HepG2 (cell line): Measurements from ENCODE around the gene EIF5A. TPM values are rescaled to one million over a fixed set of nuclear protein-coding genes. Genes with fewer than 3 reads are reported as not detected.

Experiments
- AGO2 ChIP-seq: fragments of 200-400 bp; formaldehyde crosslinking; optimal IDR thresholded peaks from 2 replicates; pipeline ENCODE3; 2017; ENCODE audit warnings: mild to moderate bottlenecking, low read depth, low read length, moderate library complexity
- CCDC6 ChIP-seq: sonication (generic); formaldehyde crosslinking; IDR thresholded peaks from 2 replicates; pipeline ENCODE4 v1.8.1; 2022; ENCODE audit warnings: mild to moderate bottlenecking, missing genetic modification reagents, moderate library complexity
- HHEX ChIP-seq: IDR thresholded peaks from 2 replicates; pipeline ENCODE4 v1.6.1; 2016; ENCODE audit warnings: control low read depth
- HMG20A ChIP-seq: IDR thresholded peaks from 2 replicates; pipeline ENCODE4 v1.6.1; 2016; ENCODE audit warnings: borderline replicate concordance
- KLF15 ChIP-seq: sonication (generic); formaldehyde crosslinking; IDR thresholded peaks from 2 replicates; pipeline ENCODE4 v1.8.1; 2023; ENCODE audit warnings: borderline replicate concordance, mild to moderate bottlenecking, inconsistent platforms, missing genetic modification reagents, mixed read lengths
- MBD4 ChIP-seq: IDR thresholded peaks from 2 replicates; pipeline ENCODE4 v1.6.1; 2012; ENCODE audit warnings: low read length, inconsistent platforms, borderline replicate concordance
- MYC ChIP-seq: sonication (generic); formaldehyde crosslinking; IDR thresholded peaks from 2 replicates; pipeline ENCODE4 v1.9.0; 2021; ENCODE audit warnings: missing genetic modification reagents, borderline replicate concordance
- NFATC3 ChIP-seq: sonication (generic); formaldehyde crosslinking; IDR thresholded peaks from 2 replicates; pipeline ENCODE4 v1.5.1; 2020; ENCODE audit warnings: mild to moderate bottlenecking, missing genetic modification reagents
- NR3C1 ChIP-seq: sonication (generic); formaldehyde crosslinking; IDR thresholded peaks from 2 replicates; pipeline ENCODE4 v1.4.0; 2020; ENCODE audit warnings: missing genetic modification reagents
- ONECUT2 ChIP-seq: sonication (generic); formaldehyde crosslinking; IDR thresholded peaks from 2 replicates; pipeline ENCODE4 v1.4.0; 2020; ENCODE audit warnings: missing genetic modification reagents
- PCBP1 ChIP-seq: fragments of 200-400 bp; formaldehyde crosslinking; IDR thresholded peaks from 2 replicates; pipeline ENCODE4 v1.6.1; 2017; ENCODE audit warnings: mild to moderate bottlenecking, low read depth, low read length, borderline replicate concordance
- PITX1 ChIP-seq: sonication (generic); formaldehyde crosslinking; IDR thresholded peaks from 2 replicates; pipeline ENCODE4 v1.5.1; 2020; ENCODE audit warnings: mild to moderate bottlenecking, missing genetic modification reagents
- RELA ChIP-seq: sonication (generic); formaldehyde crosslinking; IDR thresholded peaks from 2 replicates; pipeline ENCODE4 v1.4.0; 2020; ENCODE audit warnings: missing genetic modification reagents
- SUZ12 ChIP-seq: fragments of 150-350 bp; IDR thresholded peaks from 2 replicates; pipeline ENCODE4 v1.6.1; 2014; ENCODE audit warnings: low read depth, low read length
- TGIF2 ChIP-seq: IDR thresholded peaks from 2 replicates; pipeline ENCODE4 v1.6.1; 2016; ENCODE audit warnings: control low read depth, missing compliant biosample characterization
- YEATS4 ChIP-seq: sonication (generic); formaldehyde crosslinking; IDR thresholded peaks from 2 replicates; pipeline ENCODE4 v1.4.0; 2020; ENCODE audit warnings: missing genetic modification reagents, borderline replicate concordance
- ZBTB33 ChIP-seq: sonication (generic); formaldehyde crosslinking; IDR thresholded peaks from 2 replicates; pipeline ENCODE4 v1.4.0; 2020; ENCODE audit warnings: missing genetic modification reagents
- ZBTB37 ChIP-seq: sonication (generic); formaldehyde crosslinking; IDR thresholded peaks from 2 replicates; pipeline ENCODE4 v1.4.0; 2020; ENCODE audit warnings: mild to moderate bottlenecking, missing genetic modification reagents
- ZNF230 ChIP-seq: sonication (generic); formaldehyde crosslinking; IDR thresholded peaks from 2 replicates; pipeline ENCODE4 v1.4.0; 2020; ENCODE audit warnings: mild to moderate bottlenecking, missing genetic modification reagents
- ZNF362 ChIP-seq: sonication (generic); formaldehyde crosslinking; IDR thresholded peaks from 2 replicates; pipeline ENCODE4 v1.4.0; 2020; ENCODE audit warnings: missing genetic modification reagents, mild to moderate bottlenecking, borderline replicate concordance
- ZNF784 ChIP-seq: sonication (generic); formaldehyde crosslinking; IDR thresholded peaks from 2 replicates; pipeline ENCODE4 v1.5.1; 2020; ENCODE audit warnings: missing genetic modification reagents, mild to moderate bottlenecking, borderline replicate concordance
- ZNF792 ChIP-seq: IDR thresholded peaks from 2 replicates; pipeline ENCODE4 v1.6.1; 2016
- ZSCAN30 ChIP-seq: sonication (generic); formaldehyde crosslinking; IDR thresholded peaks from 2 replicates; pipeline ENCODE4 v1.5.0; 2020; ENCODE audit warnings: mild to moderate bottlenecking, missing genetic modification reagents
- ZXDC ChIP-seq: sonication (generic); formaldehyde crosslinking; IDR thresholded peaks from 2 replicates; pipeline ENCODE4 v1.5.0; 2020; ENCODE audit warnings: mild to moderate bottlenecking, missing genetic modification reagents
- polyA plus RNA-seq, 8 experiments: library from polyadenylated mRNA; depleted of rRNA in 3 of 8; stranded (reverse) in 7 of 8; unstranded in 1 of 8; fragments of >200 nt; fragmentation: Illumina TruSeq in 4 of 8; extraction: Trizol in 4 of 8; gene quantifications; 2 replicates each; pipeline versions ENCODE4 v1.2.1 to v1.2.3, GENCODE V29; 2011 to 2016; ENCODE audit warnings: low read depth in 4 of 8, missing spikeins in 1 of 8, mixed read lengths in 1 of 8; ENCODE audit not compliant: insufficient read depth in 1 of 8
- total RNA-seq, 5 experiments: library from RNA; depleted of rRNA; stranded (reverse); fragments of >200 nt; fragmentation: Illumina TruSeq; extraction: Trizol; gene quantifications; 2 replicates each; pipeline ENCODE4 v1.2.3, GENCODE V29; 2016; ENCODE audit warnings: low read depth in 1 of 5

Gene EIF5A
- total and polyA plus RNA-seq, 2 of the 13 experiments (the other 11 are each of a cell fraction or from before 2014, with no cell fraction given), result 319 to 337 TPM

- TF ChIP-seq ZBTB33 (peak; percentile 83), YEATS4 (CRISPR knock-in tag) (no peak; the same call in 1 of the 2 replicates), ZNF362 (no peak), NFATC3 (CRISPR knock-in tag) (peak; percentile 85; the same call in 1 of the 2 replicates), MBD4 (no peak), ZNF792 (CRISPR knock-in tag) (peak; percentile 75), PITX1 (CRISPR knock-in tag) (peak; percentile 81), ZSCAN30 (no peak), ZNF784 (CRISPR knock-in tag) (0 out of 2 replicates have a peak, but pooled peaks have one; percentile 72), AGO2 (no peak), KLF15 (CRISPR knock-in tag) (no peak), RELA (CRISPR knock-in tag) (0 out of 2 replicates have a peak, but pooled peaks have one; percentile 35), ZNF230 (no peak; the same call in 1 of the 2 replicates), PCBP1 (no peak), HMG20A (CRISPR knock-in tag) (no peak), ZXDC (CRISPR knock-in tag) (no peak; the same call in 1 of the 2 replicates), TGIF2 (CRISPR knock-in tag) (peak; percentile 77; the same call in 1 of the 2 replicates), CCDC6 (CRISPR knock-in tag) (peak; percentile 57; the same call in 1 of the 2 replicates), NR3C1 (CRISPR knock-in tag) (no peak), ONECUT2 (CRISPR knock-in tag) (no peak), MYC (CRISPR knock-in tag) (peak; percentile 70), SUZ12 (no peak), HHEX (CRISPR knock-in tag) (no peak), ZBTB37 (CRISPR knock-in tag) (no peak)
These were observed 26.8 kb upstream of the EIF5A start (continued) for GRCh38 chr17:7280519-7281073.
